K562 (cell line): ENCODE results near the gene CPLX1. TPM values are rescaled to one million over a fixed set of nuclear protein-coding genes. Genes with fewer than 3 reads are reported as not detected.
A peak's percentile ranks its signal among the peaks of the same experiment; 100 is the strongest.

ENCODE experiments used
- ATAC-seq: fragments of 200-7000 bp; cut with Tn5 transposase; 3 replicates; pipeline ENCODE4 v1.9.1; 2020; ENCODE audit warnings: moderate library complexity
- BruUV-seq: library from RNA; stranded (reverse); fragments of 400-500 nt; replicated peaks from 2 replicates; lab custom pipeline; 2021; lab: Mats Ljungman, UMichigan
- CTCF ChIA-PET: fragments of 300-600 bp; formaldehyde crosslinking; extraction: SDS; loops from one replicate; lab custom pipeline; 2021; ENCODE audit warnings: low intra/inter-chr PET ratio; lab: Yijun Ruan, JAX
- POLR2A ChIA-PET: fragments of 300-600, 350-650 bp; sonication (Branson Sonifier 250); formaldehyde crosslinking; extraction: SDS; loops from one replicate; lab custom pipeline; 2021; ENCODE audit warnings: antibody characterized with exemption, inconsistent platforms; lab: Yijun Ruan, JAX
- DNase-seq, 4 experiments: peaks; one replicate each; pipeline versions ENCODE4 v3.0.0 to v3.0.0-alpha.2; 2011 to 2018; ENCODE audit warnings: low spot score in 3 of 4, mixed read lengths in 3 of 4; ENCODE audit errors: extremely low read depth in 1 of 4
- FAIRE-seq: peaks from 2 replicates; lab custom pipeline; 2011; peaks lifted over from hg19 to GRCh38; lab: Jason Lieb, UNC
- H2AFZ ChIP-seq: 2 replicates; pipeline ENCODE4 v1.6.0; 2011; ENCODE audit warnings: low read depth, low read length, control low read depth, inconsistent platforms
- H3K27ac ChIP-seq: fragments of 200-600 bp; 3 replicates; pipeline ENCODE4 v1.8.0; 2011; ENCODE audit warnings: low read depth, mild to moderate bottlenecking, control low read depth, inconsistent platforms, low read length, moderate library complexity, mixed read lengths; ENCODE audit errors: extremely low read depth
- H3K27me3 ChIP-seq, 2 experiments: fragments of 300-600 bp in 1 of 2; 2 replicates in 1 of 2; 3 replicates in 1 of 2; pipeline versions ENCODE4 v1.6.0 to v1.8.0; 2011; ENCODE audit warnings: inconsistent platforms in 2 of 2, low read length in 2 of 2, mild to moderate bottlenecking in 1 of 2, mixed read lengths in 1 of 2, moderate library complexity in 1 of 2; ENCODE audit not compliant: control insufficient read depth in 2 of 2, insufficient read depth in 2 of 2
- H3K36me3 ChIP-seq: fragments of 300-600 bp; 3 replicates; pipeline ENCODE4 v1.8.0; 2011; ENCODE audit warnings: mild to moderate bottlenecking, low read length, inconsistent platforms; ENCODE audit not compliant: control insufficient read depth, insufficient read depth
- H3K4me1 ChIP-seq, 2 experiments: fragments of 200-600 bp in 1 of 2; replicated peaks in 1 of 2; 2 replicates in 1 of 2; 3 replicates in 1 of 2; pipeline versions ENCODE4 v1.5.1 to v1.8.0; 2011; ENCODE audit warnings: inconsistent platforms in 2 of 2, low read length in 2 of 2, mild to moderate bottlenecking in 1 of 2, mixed read lengths in 1 of 2, moderate library complexity in 1 of 2; ENCODE audit not compliant: control insufficient read depth in 2 of 2, insufficient read depth in 2 of 2
- H3K4me2 ChIP-seq: 2 replicates; pipeline ENCODE4 v1.6.1; 2011; ENCODE audit warnings: low read length, control low read depth, inconsistent platforms, mixed read lengths; ENCODE audit not compliant: insufficient read depth
- H3K4me3 ChIP-seq: fragments of 200-600 bp; sonication (generic), shearing (Covaris generic); 2 replicates; pipeline ENCODE4 v1.5.1; 2016; ENCODE audit warnings: control low read depth, inconsistent platforms
- H3K79me2 ChIP-seq: fragments of 200-600 bp; 3 replicates; pipeline ENCODE4 v1.8.0; 2011; ENCODE audit warnings: low read length, inconsistent platforms; ENCODE audit not compliant: control insufficient read depth, insufficient read depth
- H3K9ac ChIP-seq, 2 experiments: 2 replicates each; pipeline versions ENCODE4 v1.6.0 to v1.6.1; 2011; ENCODE audit warnings: low read depth in 2 of 2, low read length in 2 of 2, control low read depth in 1 of 2, inconsistent platforms in 1 of 2, mild to moderate bottlenecking in 1 of 2, mixed read lengths in 1 of 2; ENCODE audit not compliant: insufficient read depth in 1 of 2
- H3K9me1 ChIP-seq: one replicate; pipeline ENCODE4 v1.6.0; 2011; ENCODE audit warnings: inconsistent platforms, mild to moderate bottlenecking, low read length, moderate library complexity; ENCODE audit not compliant: control insufficient read depth, insufficient read depth
- H3K9me3 ChIP-seq: replicated peaks from 2 replicates; pipeline ENCODE4 v1.5.1; 2011; ENCODE audit warnings: low read depth, low read length, inconsistent platforms; ENCODE audit not compliant: control insufficient read depth, insufficient read depth
- H4K20me1 ChIP-seq: replicated peaks from 2 replicates; pipeline ENCODE4 v1.6.1; 2011; ENCODE audit warnings: low read length, inconsistent platforms, mixed read lengths; ENCODE audit not compliant: control insufficient read depth, insufficient read depth
- AFF1 ChIP-seq, 2 experiments: fragments of 450-650 bp; IDR thresholded peaks; 2 replicates each; pipeline ENCODE4 v1.6.1; 2018; ENCODE audit warnings: mild to moderate bottlenecking in 2 of 2, low read depth in 1 of 2; ENCODE audit not compliant: partially characterized antibody in 2 of 2
- CBX3 ChIP-seq, 2 experiments: IDR thresholded peaks; 1 replicate in 1 of 2; 2 replicates in 1 of 2; pipeline ENCODE4 v1.6.1; 2012; ENCODE audit warnings: inconsistent platforms in 2 of 2, low read length in 2 of 2, borderline replicate concordance in 1 of 2, control low read depth in 1 of 2
- MXD1 ChIP-seq: fragments of 250-450 bp; sonication (Bioruptor Pico); IDR thresholded peaks from 2 replicates; pipeline ENCODE4 v1.8.0; 2021; ENCODE audit warnings: borderline replicate concordance, mild to moderate bottlenecking, moderate library complexity; ENCODE audit not compliant: poor library complexity, severe bottlenecking
- PRDM10 ChIP-seq: fragments of 450-650 bp; IDR thresholded peaks from 2 replicates; pipeline ENCODE4 v1.6.1; 2018; ENCODE audit not compliant: partially characterized antibody
- RBFOX2 ChIP-seq: fragments of 200-400 bp; formaldehyde crosslinking; IDR thresholded peaks from 2 replicates; pipeline ENCODE4 v1.6.1; 2017; ENCODE audit warnings: low read depth, mild to moderate bottlenecking, low read length, moderate library complexity
- TAF7 ChIP-seq: fragments of 450-650 bp; IDR thresholded peaks from 2 replicates; pipeline ENCODE4 v1.6.1; 2016; ENCODE audit warnings: missing genetic modification characterization, missing compliant biosample characterization
- WGBS: fragments of 100-300 bp; shearing (Covaris generic); methylation state at CpG from one replicate; pipeline ENCODE4 v1.1.6; 2016; ENCODE audit warnings: low coverage, mixed read lengths; ENCODE audit not compliant: insufficient coverage; ENCODE audit errors: missing lambda C conversion rate; 5-methylcytosine and 5-hydroxymethylcytosine counted together
- in situ Hi-C: fragments of 300-500 bp; cut with MboI; formaldehyde crosslinking; loops from 4 replicates; pipeline ENCODE4 v1.15.0; 2018; ENCODE audit warnings: inconsistent platforms, mixed read lengths
- intact Hi-C: fragments of 100-400 bp; cut with micrococcal nuclease; formaldehyde crosslinking; loops from 2 replicates; pipeline ENCODE4 v1.14.2; 2022
- polyA plus RNA-seq, 8 experiments: library from polyadenylated mRNA; depleted of rRNA in 4 of 8; stranded (reverse) in 5 of 8; unstranded in 3 of 8; fragments of >200 nt; fragmentation: Nextera tagmentation in 2 of 8; fragmentation: Illumina TruSeq in 1 of 8; extraction: Ambion mirVana in 2 of 8; extraction: Trizol in 1 of 8; gene quantifications; 2 replicates each; pipeline versions ENCODE4 v1.2.1 to v1.2.3, GENCODE V29; 2011 to 2014; ENCODE audit warnings: inconsistent platforms in 1 of 8, missing spikeins in 1 of 8
- total RNA-seq, 7 experiments: library from RNA; depleted of rRNA in 6 of 7; stranded (reverse); fragments of >200 nt in 6 of 7; fragmentation: Illumina TruSeq in 2 of 7; extraction: Trizol in 2 of 7; gene quantifications; 2 replicates each; pipeline versions ENCODE4 v1.2.1 to v1.2.3, GENCODE V29; 2011 to 2021; ENCODE audit warnings: low replicate concordance in 1 of 7

CPLX1 gene
- total and polyA plus RNA-seq, 9 of the 15 experiments (the other 6 are each of a cell fraction or from before 2014, with no cell fraction given), result 0.03 to 3.3 (median 0.17) TPM; not detected in 2

- TF ChIP-seq MXD1 (no peak), TAF7 (tag) (no peak), PRDM10 (no peak)
These were observed 13.9 kb upstream of the CPLX1 start (continued) for GRCh38 chr4:839675-840443.

GRCh38 chr4:837772-838171, 11.8 kb upstream of the CPLX1 start:
- DNase-seq (no peak), FAIRE-seq (no peak), ATAC-seq (no peak)
- Histone ChIP-seq H3K27ac (no peak overlapping the region), H4K20me1 (no peaks in the 10 kb centered on the region), H3K27me3 (peaks cover 14 to 27% of the 10 kb centered on the region in 2 experiments; a peak in 4 of 5 replicates), H3K4me1 (peaks cover 0 to 30% of the 10 kb centered on the region in 2 experiments; a peak in 2 of 5 replicates), H3K79me2 (no peaks in the 10 kb centered on the region), H3K9me1 (no peaks in the 10 kb centered on the region), H3K9me3 (peaks cover 2% of the 10 kb centered on the region; the same call in 1 of the 2 replicates), H2AFZ (no peak overlapping the region), H3K36me3 (no peaks in the 10 kb centered on the region), H3K4me3 (no peak overlapping the region), H3K9ac (no peak overlapping the region)
- WGBS, result 17% methylated on average over 1 of the region's 1 CpG
- intact Hi-C loops, result no loop called here
- BruUV-seq, result no TSS peak
- in situ Hi-C loops, result no loop called here
- CTCF ChIA-PET, result no interaction called here
- peak in 1 of 2 experiments; percentile 69 for TF ChIP-seq AFF1 (IDR thresholded peaks at IDR 0.05; ENCODE audit: low read depth in 1 of 2, partially characterized antibody in 2 of 2)
- peak in 1 of 2 experiments; percentile 25; a peak in 1 of 3 replicates for TF ChIP-seq CBX3 (IDR thresholded peaks at IDR 0.05; ENCODE audit: borderline replicate concordance in 1 of 2, low read length in 2 of 2)
- no peak for TF ChIP-seq RBFOX2
- TF ChIP-seq, all 486 proteins: peak for 2
- POLR2A ChIA-PET, result no interaction called here
- no peak overlapping the region for H3K4me2 ChIP-seq
